ENCODE results near the gene MRPL34. TPM values are rescaled to one million over a fixed set of nuclear protein-coding genes. Genes with fewer than 3 reads are reported as not detected.

The MRPL34 gene
- total RNA-seq, 1 experiment from 2014 or later = 111 TPM

- DNase-seq (ENCODE audit: low read depth) = peak; percentile 99
Measured at GRCh38 chr19:17309198-17309964, 3.7 kb downstream of the MRPL34 start, which contains the start of gene DDA1. DDA1 (plus strand) TSS chr19:17309563; CDS start chr19:17309655, 92 bp downstream.

- no peak for DNase-seq (ENCODE audit: low read depth)
Measured at GRCh38 chr19:17309965-17310461, 4.3 kb downstream of the MRPL34 start.

- peak; percentile 44 for DNase-seq (ENCODE audit: low read depth)
Measured at GRCh38 chr19:17311455-17312188, 6.0 kb downstream of the MRPL34 start.

GRCh38 chr19:17312189-17313113 is 6.8 kb downstream of the MRPL34 start:
- no peak for DNase-seq (ENCODE audit: low read depth)

- DNase-seq (ENCODE audit: low read depth) = no peak
Measured at GRCh38 chr19:17314007-17314593, 8.4 kb downstream of the MRPL34 start.

GRCh38 chr19:17318966-17319365 is 13.3 kb downstream of the MRPL34 start:
- DNase-seq (ENCODE audit: low read depth) = no peak

- DNase-seq (ENCODE audit: low read depth) = no peak
Measured at GRCh38 chr19:17319473-17320238, 14.0 kb downstream of the MRPL34 start.

- no peak for DNase-seq (ENCODE audit: low read depth)
Measured at GRCh38 chr19:17320435-17320834, 14.8 kb downstream of the MRPL34 start.

GRCh38 chr19:17321655-17322489 is 16.2 kb downstream of the MRPL34 start:
- no peak for DNase-seq (ENCODE audit: low read depth)

GRCh38 chr19:17322854-17323253 is 17.2 kb downstream of the MRPL34 start:
- no peak for DNase-seq (ENCODE audit: low read depth)

GRCh38 chr19:17323300-17323963 is 17.8 kb downstream of the MRPL34 start:
- no peak for DNase-seq (ENCODE audit: low read depth)

GRCh38 chr19:17323964-17324332 is 18.3 kb downstream of the MRPL34 start:
- DNase-seq (ENCODE audit: low read depth) = no peak

GRCh38 chr19:17324357-17325114 is 18.9 kb downstream of the MRPL34 start:
- no peak for DNase-seq (ENCODE audit: low read depth)

GRCh38 chr19:17325133-17325532 is 19.5 kb downstream of the MRPL34 start:
- no peak for DNase-seq (ENCODE audit: low read depth)

GRCh38 chr19:17325881-17326594 is 20.4 kb downstream of the MRPL34 start:
- DNase-seq (ENCODE audit: low read depth) = no peak

- DNase-seq (ENCODE audit: low read depth) = no peak
Measured at GRCh38 chr19:17326595-17326966, 20.9 kb downstream of the MRPL34 start.

- DNase-seq (ENCODE audit: low read depth) = no peak
Measured at GRCh38 chr19:17327068-17327653, 21.5 kb downstream of the MRPL34 start.
